Astrocyte (in vitro differentiated cells and primary cell): ENCODE measurements around the gene IFNG-AS1. TPM values are rescaled to one million over a fixed set of nuclear protein-coding genes. Genes with fewer than 3 reads are reported as not detected.
A peak's percentile ranks its signal among the peaks of the same experiment; 100 is the strongest.

ENCODE experiments used
- DNase-seq: peaks from one replicate; pipeline ENCODE4 v3.0.0-alpha.2; 2010; ENCODE audit warnings: low read depth
- FAIRE-seq: peaks from 2 replicates; lab custom pipeline; 2011; peaks lifted over from hg19 to GRCh38; lab: Jason Lieb, UNC
- H2AFZ ChIP-seq: 2 replicates; pipeline ENCODE4 v1.6.0; 2012; ENCODE audit warnings: low read depth, low read length, inconsistent platforms
- H3K27ac ChIP-seq: 2 replicates; pipeline ENCODE4 v1.5.1; 2011; ENCODE audit warnings: low read depth, low read length, inconsistent platforms
- H3K27me3 ChIP-seq: 2 replicates; pipeline ENCODE4 v1.6.0; 2011; ENCODE audit warnings: low read length, inconsistent platforms; ENCODE audit not compliant: insufficient read depth
- H3K36me3 ChIP-seq: 2 replicates; pipeline ENCODE4 v1.5.1; 2011; ENCODE audit warnings: low read length, inconsistent platforms; ENCODE audit not compliant: insufficient read depth
- H3K4me1 ChIP-seq: 2 replicates; pipeline ENCODE4 v1.5.1; 2011; ENCODE audit warnings: low read length, inconsistent platforms; ENCODE audit not compliant: insufficient read depth
- H3K4me2 ChIP-seq: 2 replicates; pipeline ENCODE4 v1.6.0; 2012; ENCODE audit warnings: low read length, inconsistent platforms
- H3K4me3 ChIP-seq: 2 replicates; pipeline ENCODE4 v1.5.1; 2011; ENCODE audit warnings: low read depth, mild to moderate bottlenecking, low read length, inconsistent platforms; ENCODE audit not compliant: insufficient read depth
- H3K79me2 ChIP-seq: 2 replicates; pipeline ENCODE4 v1.6.0; 2012; ENCODE audit warnings: mild to moderate bottlenecking, low read length, inconsistent platforms; ENCODE audit not compliant: insufficient read depth
- H3K9ac ChIP-seq: 2 replicates; pipeline ENCODE4 v1.6.0; 2012; ENCODE audit warnings: mild to moderate bottlenecking, low read length, inconsistent platforms
- H3K9me3 ChIP-seq: 2 replicates; pipeline ENCODE4 v1.5.1; 2012; ENCODE audit warnings: low read depth, mild to moderate bottlenecking, low read length, inconsistent platforms; ENCODE audit not compliant: insufficient read depth
- H4K20me1 ChIP-seq: 2 replicates; pipeline ENCODE4 v1.6.0; 2012; ENCODE audit warnings: low read length, inconsistent platforms; ENCODE audit not compliant: insufficient read depth
- H3K27ac Mint-ChIP-seq: one replicate; pipeline ENCODE4 v1.8.0; 2021; ENCODE audit warnings: mild to moderate bottlenecking, mixed read lengths; ENCODE audit not compliant: unreplicated experiment
- H3K27me3 Mint-ChIP-seq: one replicate; pipeline ENCODE4 v1.8.0; 2021; ENCODE audit warnings: low read depth, mixed read lengths; ENCODE audit not compliant: unreplicated experiment
- H3K36me3 Mint-ChIP-seq: one replicate; pipeline ENCODE4 v1.8.0; 2021; ENCODE audit warnings: low read depth, mixed read lengths; ENCODE audit not compliant: unreplicated experiment
- H3K4me1 Mint-ChIP-seq: one replicate; pipeline ENCODE4 v1.8.0; 2021; ENCODE audit warnings: low read depth, mixed read lengths; ENCODE audit not compliant: unreplicated experiment
- H3K4me3 Mint-ChIP-seq: one replicate; pipeline ENCODE4 v1.8.0; 2021; ENCODE audit warnings: mild to moderate bottlenecking, moderate library complexity, mixed read lengths; ENCODE audit not compliant: unreplicated experiment
- H3K9me3 Mint-ChIP-seq: one replicate; pipeline ENCODE4 v1.8.0; 2021; ENCODE audit warnings: mild to moderate bottlenecking, mixed read lengths; ENCODE audit not compliant: unreplicated experiment
- EZH2 ChIP-seq: IDR thresholded peaks from 2 replicates; pipeline ENCODE4 v1.6.1; 2012; ENCODE audit warnings: mild to moderate bottlenecking, low read length, inconsistent platforms; ENCODE audit not compliant: insufficient read depth
- total RNA-seq: library from RNA; stranded (reverse); gene quantifications from 2 replicates; pipeline ENCODE4 v1.2.1, GENCODE V29; 2021
- TF ChIP-seq, protein P1 (sequence below): IDR thresholded peaks from 2 replicates; pipeline ENCODE4 v1.5.1; 2011; ENCODE audit warnings: low read depth, mild to moderate bottlenecking, inconsistent platforms, low read length, moderate library complexity; ENCODE audit not compliant: insufficient read depth

The IFNG-AS1 gene
- total RNA-seq, 1 donor from 2014 or later: not detected

DNA sequence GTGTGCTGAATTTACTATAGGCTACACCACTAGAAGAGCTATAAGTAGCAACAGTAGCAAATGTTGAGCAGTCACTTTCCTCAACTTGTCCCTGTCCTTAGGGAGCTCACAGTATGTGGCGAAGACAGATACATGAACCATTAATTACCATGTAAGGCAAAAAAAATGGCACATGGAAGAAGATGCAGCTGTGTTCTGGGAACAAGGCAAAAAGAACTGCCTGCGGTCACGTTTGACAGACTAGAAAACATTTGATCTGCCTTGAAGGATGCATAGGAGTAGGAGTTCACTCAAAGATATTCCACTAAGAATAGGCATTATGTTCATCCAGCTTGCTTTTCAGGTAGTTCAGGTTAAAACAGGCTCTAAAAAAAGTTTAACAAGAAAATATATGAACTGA lies 46.5 kb upstream of the IFNG-AS1 start:
- no peak overlapping the region for H3K4me3 Mint-ChIP-seq
- no peak overlapping the region for H3K9ac ChIP-seq

DNA sequence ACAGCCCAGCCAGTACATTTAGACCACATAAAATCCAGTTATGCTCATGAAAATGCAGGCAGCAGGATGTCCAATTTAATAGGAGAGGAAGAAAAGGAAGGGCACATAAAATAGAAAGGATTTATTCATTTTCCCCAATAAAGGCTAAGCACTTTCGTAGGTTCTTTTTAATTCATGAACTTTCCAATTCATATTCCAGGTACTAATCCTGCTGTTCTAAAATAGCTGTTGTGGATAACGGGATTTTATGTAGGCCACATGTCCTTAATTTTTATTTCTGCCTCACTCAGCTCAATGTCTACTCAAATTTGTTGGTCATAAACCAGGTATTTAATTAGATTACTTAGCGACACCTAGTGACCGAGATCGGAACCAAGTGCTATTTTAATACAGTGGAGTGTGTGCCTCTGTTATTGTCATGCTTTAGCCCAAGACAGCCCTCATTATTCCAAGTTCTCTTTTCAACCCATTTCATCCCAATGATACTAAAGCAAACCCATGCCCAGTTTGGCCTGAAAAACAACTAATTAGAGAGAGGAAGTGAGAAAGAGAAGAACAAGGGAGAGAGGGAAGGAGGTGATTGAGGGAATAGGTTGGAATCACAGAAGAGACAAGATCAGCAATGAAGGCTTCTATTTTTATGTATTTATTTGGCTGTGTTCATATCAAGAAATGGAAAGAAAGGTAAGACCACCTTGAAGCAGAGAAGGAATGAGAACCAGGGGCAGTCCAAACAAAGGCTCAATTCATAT lies 45.9 kb upstream of the IFNG-AS1 start:
- DNase-seq: peak; percentile 56
- FAIRE-seq: peak; percentile 77
- H3K27ac Mint-ChIP-seq: no peak overlapping the region

More for the DNA sequence above, 46.5 kb upstream of the IFNG-AS1 start:
- H3K9me3 ChIP-seq: no peaks in the 10 kb centered on the region
- no peaks in the 10 kb centered on the region for H3K4me1 ChIP-seq
- H3K27ac Mint-ChIP-seq: no peak overlapping the region
- no peak overlapping the region for H3K4me3 ChIP-seq
- FAIRE-seq (no peak), DNase-seq (no peak)
- H3K27ac ChIP-seq: no peak overlapping the region
- no peak for TF ChIP-seq EZH2
- TF ChIP-seq, protein P1, sequence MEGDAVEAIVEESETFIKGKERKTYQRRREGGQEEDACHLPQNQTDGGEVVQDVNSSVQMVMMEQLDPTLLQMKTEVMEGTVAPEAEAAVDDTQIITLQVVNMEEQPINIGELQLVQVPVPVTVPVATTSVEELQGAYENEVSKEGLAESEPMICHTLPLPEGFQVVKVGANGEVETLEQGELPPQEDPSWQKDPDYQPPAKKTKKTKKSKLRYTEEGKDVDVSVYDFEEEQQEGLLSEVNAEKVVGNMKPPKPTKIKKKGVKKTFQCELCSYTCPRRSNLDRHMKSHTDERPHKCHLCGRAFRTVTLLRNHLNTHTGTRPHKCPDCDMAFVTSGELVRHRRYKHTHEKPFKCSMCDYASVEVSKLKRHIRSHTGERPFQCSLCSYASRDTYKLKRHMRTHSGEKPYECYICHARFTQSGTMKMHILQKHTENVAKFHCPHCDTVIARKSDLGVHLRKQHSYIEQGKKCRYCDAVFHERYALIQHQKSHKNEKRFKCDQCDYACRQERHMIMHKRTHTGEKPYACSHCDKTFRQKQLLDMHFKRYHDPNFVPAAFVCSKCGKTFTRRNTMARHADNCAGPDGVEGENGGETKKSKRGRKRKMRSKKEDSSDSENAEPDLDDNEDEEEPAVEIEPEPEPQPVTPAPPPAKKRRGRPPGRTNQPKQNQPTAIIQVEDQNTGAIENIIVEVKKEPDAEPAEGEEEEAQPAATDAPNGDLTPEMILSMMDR: no peak
- H3K27me3 Mint-ChIP-seq: peaks cover 2% of the 10 kb centered on the region
- no peak overlapping the region for H2AFZ ChIP-seq
- no peaks in the 10 kb centered on the region for H3K36me3 ChIP-seq
- H3K9me3 Mint-ChIP-seq: peaks cover 2% of the 10 kb centered on the region
- H3K4me1 Mint-ChIP-seq: peaks cover 25% of the 10 kb centered on the region
- H4K20me1 ChIP-seq: no peaks in the 10 kb centered on the region
- H3K27me3 ChIP-seq: no peaks in the 10 kb centered on the region
- no peaks in the 10 kb centered on the region for H3K36me3 Mint-ChIP-seq
- no peak overlapping the region for H3K4me2 ChIP-seq
- no peaks in the 10 kb centered on the region for H3K79me2 ChIP-seq

More for the DNA sequence above, 45.9 kb upstream of the IFNG-AS1 start:
- Histone ChIP-seq H3K9me3 (no peaks in the 10 kb centered on the region), H3K27ac (no peak overlapping the region), H3K4me1 (no peaks in the 10 kb centered on the region), H3K4me3 (no peak overlapping the region), H3K36me3 (no peaks in the 10 kb centered on the region), H3K79me2 (no peaks in the 10 kb centered on the region), H4K20me1 (no peaks in the 10 kb centered on the region), H3K9ac (no peak overlapping the region), H2AFZ (no peak overlapping the region), H3K27me3 (no peaks in the 10 kb centered on the region), H3K4me2 (no peak overlapping the region)
- Mint-ChIP-seq H3K27me3 (peaks cover 2% of the 10 kb centered on the region), H3K36me3 (no peaks in the 10 kb centered on the region), H3K4me3 (no peak overlapping the region), H3K9me3 (peaks cover 2% of the 10 kb centered on the region), H3K4me1 (peaks cover 25% of the 10 kb centered on the region)
- no peak for TF ChIP-seq EZH2
- TF ChIP-seq, protein P1: peak; percentile 80
